Caco-2 (cell line): ENCODE results near the gene TCERG1L. TPM values are rescaled to one million over a fixed set of nuclear protein-coding genes. Genes with fewer than 3 reads are reported as not detected.

Experiments used
- BruUV-seq: library from RNA; stranded (reverse); fragments of 400-500 nt; replicated peaks from 2 replicates; lab custom pipeline; 2021; lab: Mats Ljungman, UMichigan
- CTCF ChIA-PET: fragments of 300-600 bp; sonication (Branson Sonifier 250); formaldehyde crosslinking; loops from one replicate; lab custom pipeline; 2022; ENCODE audit warnings: antibody characterized with exemption; lab: Charles Lee
- POLR2A ChIA-PET: fragments of 300-600 bp; sonication (Branson Sonifier 250); formaldehyde crosslinking; loops from one replicate; lab custom pipeline; 2022; ENCODE audit warnings: antibody characterized with exemption; lab: Charles Lee
- DNase-seq, 2 experiments: peaks; one replicate each; pipeline versions ENCODE4 v3.0.0 to v3.0.0-alpha.2; 2020 to 2022
- H3K27me3 ChIP-seq: replicated peaks from 2 replicates; pipeline ENCODE4 v1.6.0; 2011; ENCODE audit warnings: low read length; ENCODE audit not compliant: control insufficient read depth, insufficient read depth
- H3K36me3 ChIP-seq: 2 replicates; pipeline ENCODE4 v1.5.1; 2011; ENCODE audit warnings: low read length; ENCODE audit not compliant: control insufficient read depth, insufficient read depth
- H3K4me1 ChIP-seq: fragments of 250-450 bp; sonication (Bioruptor Pico); 2 replicates; pipeline ENCODE4 v1.5.1; 2020; ENCODE audit warnings: mild to moderate bottlenecking
- H3K4me3 ChIP-seq: 2 replicates; pipeline ENCODE4 v1.5.1; 2011; ENCODE audit warnings: low read depth, mild to moderate bottlenecking, control low read depth, low read length
- H3K9me3 ChIP-seq: fragments of 250-450 bp; sonication (Bioruptor Pico); 2 replicates; pipeline ENCODE4 v1.5.1; 2020; ENCODE audit warnings: mild to moderate bottlenecking, moderate library complexity
- H3K27ac Mint-ChIP-seq: one replicate; pipeline ENCODE4 v1.8.0; 2022; ENCODE audit warnings: mixed read lengths; ENCODE audit not compliant: unreplicated experiment
- H3K27me3 Mint-ChIP-seq: one replicate; pipeline ENCODE4 v1.8.0; 2022; ENCODE audit warnings: mixed read lengths; ENCODE audit not compliant: insufficient read depth, unreplicated experiment
- H3K36me3 Mint-ChIP-seq: one replicate; pipeline ENCODE4 v1.8.0; 2022; ENCODE audit warnings: mild to moderate bottlenecking, mixed read lengths; ENCODE audit not compliant: insufficient read depth, unreplicated experiment
- H3K4me1 Mint-ChIP-seq: one replicate; pipeline ENCODE4 v1.8.0; 2022; ENCODE audit warnings: low read depth, mixed read lengths; ENCODE audit not compliant: unreplicated experiment
- H3K4me3 Mint-ChIP-seq: one replicate; pipeline ENCODE4 v1.8.0; 2022; ENCODE audit warnings: mild to moderate bottlenecking, moderate library complexity, mixed read lengths; ENCODE audit not compliant: unreplicated experiment
- H3K9me3 Mint-ChIP-seq: one replicate; pipeline ENCODE4 v1.8.0; 2022; ENCODE audit warnings: mixed read lengths; ENCODE audit not compliant: unreplicated experiment
- CTCF ChIP-seq, 2 experiments: fragments of 200-600 bp in 1 of 2; IDR thresholded peaks; 1 replicate in 1 of 2; 2 replicates in 1 of 2; pipeline versions ENCODE4 v1.5.1 to v1.8.0; 2011 to 2022; ENCODE audit warnings: antibody characterized with exemption in 1 of 2, control low read depth in 1 of 2, inconsistent platforms in 1 of 2, low read depth in 1 of 2, low read length in 1 of 2, mild to moderate bottlenecking in 1 of 2, moderate library complexity in 1 of 2; ENCODE audit not compliant: insufficient read depth in 1 of 2, severe bottlenecking in 1 of 2, unreplicated experiment in 1 of 2
- intact Hi-C: fragments of 100-400 bp; cut with micrococcal nuclease; formaldehyde crosslinking; loops from one replicate; pipeline ENCODE4 v1.10.0; 2022; ENCODE audit not compliant: unreplicated experiment
- total RNA-seq: library from RNA; stranded (reverse); gene quantifications from 2 replicates; pipeline ENCODE4 v1.2.3, GENCODE V29; 2022

TCERG1L gene
- total RNA-seq, 1 experiment from 2014 or later = not detected

- Histone ChIP-seq H3K4me1 (no peaks in the 10 kb centered on the region), H3K27me3 (no peaks in the 10 kb centered on the region), H3K9me3 (no peaks in the 10 kb centered on the region), H3K4me3 (no peak overlapping the region), H3K36me3 (no peaks in the 10 kb centered on the region)
- Mint-ChIP-seq H3K36me3 (no peaks in the 10 kb centered on the region), H3K27ac (no peak overlapping the region), H3K4me3 (no peak overlapping the region), H3K9me3 (no peaks in the 10 kb centered on the region), H3K27me3 (peaks cover 3% of the 10 kb centered on the region), H3K4me1 (no peaks in the 10 kb centered on the region)
- intact Hi-C loops = no loop called here
- no peak for DNase-seq
- TF ChIP-seq CTCF (IDR thresholded peaks at IDR 0.05; ENCODE audit: insufficient read depth in 1 of 2, low read depth in 1 of 2, low read length in 1 of 2, severe bottlenecking in 1 of 2, unreplicated experiment in 1 of 2) = no peak
- CTCF ChIA-PET = no interaction called here
- no TSS peak for BruUV-seq
- POLR2A ChIA-PET = no interaction called here
Measured at GRCh38 chr10:131141645-131142516, 169.6 kb downstream of the TCERG1L start.

GRCh38 chr10:131141207-131141606 lies 170.3 kb downstream of the TCERG1L start:
- H3K4me1 ChIP-seq = no peaks in the 10 kb centered on the region
- no peaks in the 10 kb centered on the region for H3K9me3 Mint-ChIP-seq
- peaks cover 3% of the 10 kb centered on the region for H3K27me3 Mint-ChIP-seq
- intact Hi-C loops = no loop called here
- DNase-seq = no peak
- BruUV-seq = no TSS peak
- H3K36me3 ChIP-seq = no peaks in the 10 kb centered on the region
- ChIA-PET POLR2A (no interaction called here), CTCF (no interaction called here)
- no peaks in the 10 kb centered on the region for H3K27me3 ChIP-seq
- H3K9me3 ChIP-seq = no peaks in the 10 kb centered on the region
- no peak for TF ChIP-seq CTCF (IDR thresholded peaks at IDR 0.05; ENCODE audit: insufficient read depth in 1 of 2, low read depth in 1 of 2, low read length in 1 of 2, severe bottlenecking in 1 of 2, unreplicated experiment in 1 of 2)
- H3K36me3 Mint-ChIP-seq = no peaks in the 10 kb centered on the region
- no peak overlapping the region for H3K4me3 Mint-ChIP-seq
- no peak overlapping the region for H3K4me3 ChIP-seq
- no peak overlapping the region for H3K27ac Mint-ChIP-seq
- H3K4me1 Mint-ChIP-seq = no peaks in the 10 kb centered on the region

GRCh38 chr10:131140606-131141005 lies 170.9 kb downstream of the TCERG1L start:
- no peaks in the 10 kb centered on the region for H3K36me3 ChIP-seq
- H3K27me3 ChIP-seq = no peaks in the 10 kb centered on the region
- POLR2A ChIA-PET = no interaction called here
- no peak for TF ChIP-seq CTCF (IDR thresholded peaks at IDR 0.05; ENCODE audit: insufficient read depth in 1 of 2, low read depth in 1 of 2, low read length in 1 of 2, severe bottlenecking in 1 of 2, unreplicated experiment in 1 of 2)
- Mint-ChIP-seq H3K4me1 (no peaks in the 10 kb centered on the region), H3K36me3 (no peaks in the 10 kb centered on the region), H3K9me3 (no peaks in the 10 kb centered on the region), H3K27me3 (peaks cover 3% of the 10 kb centered on the region), H3K27ac (no peak overlapping the region), H3K4me3 (no peak overlapping the region)
- H3K9me3 ChIP-seq = no peaks in the 10 kb centered on the region
- no peak overlapping the region for H3K4me3 ChIP-seq
- BruUV-seq = no TSS peak
- CTCF ChIA-PET = no interaction called here
- H3K4me1 ChIP-seq = no peaks in the 10 kb centered on the region
- intact Hi-C loops = no loop called here
- DNase-seq = no peak
